ENCODE data around the gene BACH2.

Gene BACH2

DNA sequence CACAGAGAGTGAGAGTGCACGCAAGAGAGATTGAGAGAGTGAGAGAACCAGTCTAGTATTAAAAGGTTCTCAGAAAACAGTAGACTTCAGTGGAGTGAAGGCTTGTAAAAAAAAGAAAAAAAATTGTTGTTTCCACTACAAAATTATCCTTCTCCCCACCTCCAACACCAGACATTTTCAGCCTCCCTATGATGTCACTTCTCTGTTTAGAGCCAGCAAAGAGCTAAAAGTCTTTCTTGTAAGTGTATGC lies 77.8 kb downstream of the BACH2 start:
- TF ChIP-seq, protein P1, sequence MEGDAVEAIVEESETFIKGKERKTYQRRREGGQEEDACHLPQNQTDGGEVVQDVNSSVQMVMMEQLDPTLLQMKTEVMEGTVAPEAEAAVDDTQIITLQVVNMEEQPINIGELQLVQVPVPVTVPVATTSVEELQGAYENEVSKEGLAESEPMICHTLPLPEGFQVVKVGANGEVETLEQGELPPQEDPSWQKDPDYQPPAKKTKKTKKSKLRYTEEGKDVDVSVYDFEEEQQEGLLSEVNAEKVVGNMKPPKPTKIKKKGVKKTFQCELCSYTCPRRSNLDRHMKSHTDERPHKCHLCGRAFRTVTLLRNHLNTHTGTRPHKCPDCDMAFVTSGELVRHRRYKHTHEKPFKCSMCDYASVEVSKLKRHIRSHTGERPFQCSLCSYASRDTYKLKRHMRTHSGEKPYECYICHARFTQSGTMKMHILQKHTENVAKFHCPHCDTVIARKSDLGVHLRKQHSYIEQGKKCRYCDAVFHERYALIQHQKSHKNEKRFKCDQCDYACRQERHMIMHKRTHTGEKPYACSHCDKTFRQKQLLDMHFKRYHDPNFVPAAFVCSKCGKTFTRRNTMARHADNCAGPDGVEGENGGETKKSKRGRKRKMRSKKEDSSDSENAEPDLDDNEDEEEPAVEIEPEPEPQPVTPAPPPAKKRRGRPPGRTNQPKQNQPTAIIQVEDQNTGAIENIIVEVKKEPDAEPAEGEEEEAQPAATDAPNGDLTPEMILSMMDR (IDR thresholded peaks at IDR 0.05; ENCODE audit: insufficient read depth, low read depth, low read length, missing control alignments) = no peak
- no peak for DNase-seq (ENCODE audit: low read depth)
- no peak overlapping the region for H3K4me3 ChIP-seq (ENCODE audit: low read depth, low read length)

DNA sequence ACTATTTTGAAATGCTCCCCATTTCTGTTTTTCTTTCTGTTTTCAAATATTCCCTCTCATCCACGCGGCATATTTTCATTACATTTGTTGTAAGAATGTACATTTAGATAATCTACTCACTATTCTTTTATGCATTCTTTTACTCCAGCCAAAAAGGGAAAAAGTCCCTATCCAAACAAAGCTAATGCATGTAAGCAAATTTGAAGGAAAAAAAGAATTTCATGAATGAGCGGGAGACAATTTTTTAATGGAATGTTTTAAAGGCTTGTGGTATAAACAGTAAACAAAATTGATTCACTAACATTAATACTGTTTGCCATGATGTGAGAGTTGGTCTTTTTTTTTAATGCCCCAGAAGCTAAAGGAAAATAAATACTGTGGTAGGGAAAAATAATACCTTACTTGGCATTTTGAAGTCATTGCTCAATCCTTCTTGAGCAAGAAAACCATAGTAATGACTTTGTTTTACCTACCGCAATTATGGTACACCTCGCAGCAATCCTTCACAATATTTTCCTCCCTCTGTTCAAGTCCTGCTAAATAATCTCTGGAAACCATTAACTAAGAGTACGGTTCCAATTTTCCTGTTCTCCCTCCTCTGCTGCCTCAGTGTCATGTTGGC lies 79.0 kb downstream of the BACH2 start:
- H3K4me3 ChIP-seq (ENCODE audit: low read depth, low read length) = no peak overlapping the region

DNA sequence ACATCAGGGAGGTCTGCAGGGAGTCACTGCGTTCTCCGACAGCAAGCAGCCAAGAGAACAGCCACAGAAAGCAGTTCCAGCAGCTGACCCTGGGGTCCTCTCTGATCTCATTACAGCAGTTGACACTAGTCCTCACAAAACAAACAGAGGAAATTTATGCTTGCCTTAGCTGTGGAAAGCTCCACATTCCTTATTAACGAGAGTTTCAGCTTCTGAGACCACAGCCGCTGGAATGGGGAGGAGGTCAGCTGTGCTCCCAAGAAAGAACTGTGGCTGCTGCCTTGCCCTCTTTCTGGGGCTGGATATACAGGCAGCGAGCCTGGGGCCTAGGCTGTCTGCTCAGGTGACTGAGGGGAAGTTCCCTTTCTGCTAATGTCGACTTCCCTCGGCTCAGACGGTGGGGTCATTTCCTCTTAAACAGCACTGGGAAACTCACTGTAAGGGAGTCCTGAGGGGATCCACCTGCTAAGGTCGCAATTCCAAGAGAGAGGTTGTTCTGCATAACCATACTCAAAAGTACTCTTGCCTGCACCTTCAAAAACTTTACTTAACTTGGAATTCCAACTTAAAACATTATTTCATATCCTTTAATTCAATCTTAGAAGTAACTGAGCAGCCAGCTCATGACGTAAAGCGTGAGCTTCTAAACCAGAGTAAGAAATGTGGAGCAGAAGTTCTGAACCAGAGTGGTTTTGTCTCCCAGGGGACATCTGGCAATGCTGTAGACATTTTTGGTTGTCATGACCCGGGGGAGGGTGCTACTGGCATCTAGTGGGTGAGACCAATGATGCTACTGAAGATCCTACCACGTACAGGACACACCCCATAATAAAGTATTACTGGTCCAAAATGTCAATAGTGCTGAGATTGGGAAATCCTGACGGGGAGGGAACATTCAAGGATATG lies 80.3 kb downstream of the BACH2 start:
- DNase-seq (ENCODE audit: low read depth) = peak; percentile 28
- H3K4me3 ChIP-seq (ENCODE audit: low read depth, low read length) = no peak overlapping the region
- TF ChIP-seq, protein P1 (IDR thresholded peaks at IDR 0.05; ENCODE audit: insufficient read depth, low read depth, low read length, missing control alignments) = no peak

More for the DNA sequence above, 79.0 kb downstream of the BACH2 start:
- no peak for DNase-seq (ENCODE audit: low read depth)
- TF ChIP-seq, protein P1 (IDR thresholded peaks at IDR 0.05; ENCODE audit: insufficient read depth, low read depth, low read length, missing control alignments) = no peak

DNA sequence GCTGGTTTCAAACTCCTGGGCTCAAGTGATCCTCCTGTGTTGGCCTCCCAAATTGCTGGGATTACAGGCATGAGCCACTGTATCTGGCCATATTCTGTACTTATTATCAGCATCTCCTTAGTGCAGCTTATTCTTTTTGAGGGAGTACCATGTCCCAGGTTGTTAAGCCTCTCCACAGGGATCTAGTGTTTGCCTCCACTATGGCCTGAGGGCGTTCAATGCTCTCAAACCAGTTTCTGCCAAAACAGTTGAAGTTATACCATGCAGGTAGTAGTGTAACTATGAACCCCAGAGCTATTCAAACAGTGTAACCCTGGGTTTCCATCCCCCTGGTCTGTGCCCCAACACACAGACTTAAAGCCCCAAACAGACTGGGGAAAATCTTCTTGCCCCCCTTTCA lies 81.7 kb downstream of the BACH2 start:
- TF ChIP-seq, protein P1 (IDR thresholded peaks at IDR 0.05; ENCODE audit: insufficient read depth, low read depth, low read length, missing control alignments) = no peak
- H3K4me3 ChIP-seq (ENCODE audit: low read depth, low read length) = no peak overlapping the region
- DNase-seq (ENCODE audit: low read depth) = no peak

DNA sequence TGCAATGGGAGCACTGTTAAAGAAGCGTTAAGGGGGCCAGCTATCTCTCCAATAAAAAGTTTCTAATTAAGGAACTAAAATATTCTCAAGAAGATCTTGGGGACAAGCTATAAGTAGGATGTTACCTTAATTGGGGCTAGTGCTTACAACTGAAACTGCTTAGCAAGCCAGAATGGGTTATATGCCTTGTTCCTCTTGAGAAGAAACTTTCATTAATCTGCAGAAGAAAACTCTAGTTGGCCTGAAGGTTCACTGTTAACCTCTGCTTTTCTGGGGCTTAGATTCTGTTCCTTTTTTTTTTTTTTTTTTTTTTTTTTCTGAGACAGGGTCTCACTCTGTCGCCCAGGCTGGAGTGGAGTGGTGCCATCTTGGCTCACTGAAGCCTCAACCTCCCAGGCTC lies 82.2 kb downstream of the BACH2 start:
- DNase-seq (ENCODE audit: low read depth) = peak; percentile 5
- TF ChIP-seq, protein P1 (IDR thresholded peaks at IDR 0.05; ENCODE audit: insufficient read depth, low read depth, low read length, missing control alignments) = no peak
- no peak overlapping the region for H3K4me3 ChIP-seq (ENCODE audit: low read depth, low read length)

DNA sequence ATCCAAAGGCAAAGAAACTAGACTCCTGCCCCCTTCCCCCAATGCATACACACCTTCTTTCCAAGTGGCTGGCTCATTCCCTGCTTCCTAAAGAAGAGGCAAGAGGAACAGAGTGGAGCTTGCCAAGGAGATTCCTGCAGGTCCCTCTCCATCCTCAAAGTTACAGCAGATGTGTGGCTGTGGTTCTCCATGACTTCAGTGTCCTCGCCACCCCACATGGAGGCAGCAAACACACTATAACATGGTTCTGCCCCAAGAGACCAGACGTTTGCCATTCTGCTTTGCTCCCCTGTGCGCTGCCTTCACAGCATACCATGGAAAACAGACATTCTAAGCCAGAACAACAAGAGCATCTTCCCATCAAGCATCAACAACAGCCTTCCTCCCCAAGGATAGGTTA lies 84.4 kb downstream of the BACH2 start:
- peak; percentile 14 for DNase-seq (ENCODE audit: low read depth)
- TF ChIP-seq, protein P1 (IDR thresholded peaks at IDR 0.05; ENCODE audit: insufficient read depth, low read depth, low read length, missing control alignments) = peak; percentile 4

More for the DNA sequence above, 84.4 kb downstream of the BACH2 start:
- H3K4me3 ChIP-seq (ENCODE audit: low read depth, low read length) = no peak overlapping the region
